ENCODE measurements around the gene PIM1.

PIM1 gene

DNA sequence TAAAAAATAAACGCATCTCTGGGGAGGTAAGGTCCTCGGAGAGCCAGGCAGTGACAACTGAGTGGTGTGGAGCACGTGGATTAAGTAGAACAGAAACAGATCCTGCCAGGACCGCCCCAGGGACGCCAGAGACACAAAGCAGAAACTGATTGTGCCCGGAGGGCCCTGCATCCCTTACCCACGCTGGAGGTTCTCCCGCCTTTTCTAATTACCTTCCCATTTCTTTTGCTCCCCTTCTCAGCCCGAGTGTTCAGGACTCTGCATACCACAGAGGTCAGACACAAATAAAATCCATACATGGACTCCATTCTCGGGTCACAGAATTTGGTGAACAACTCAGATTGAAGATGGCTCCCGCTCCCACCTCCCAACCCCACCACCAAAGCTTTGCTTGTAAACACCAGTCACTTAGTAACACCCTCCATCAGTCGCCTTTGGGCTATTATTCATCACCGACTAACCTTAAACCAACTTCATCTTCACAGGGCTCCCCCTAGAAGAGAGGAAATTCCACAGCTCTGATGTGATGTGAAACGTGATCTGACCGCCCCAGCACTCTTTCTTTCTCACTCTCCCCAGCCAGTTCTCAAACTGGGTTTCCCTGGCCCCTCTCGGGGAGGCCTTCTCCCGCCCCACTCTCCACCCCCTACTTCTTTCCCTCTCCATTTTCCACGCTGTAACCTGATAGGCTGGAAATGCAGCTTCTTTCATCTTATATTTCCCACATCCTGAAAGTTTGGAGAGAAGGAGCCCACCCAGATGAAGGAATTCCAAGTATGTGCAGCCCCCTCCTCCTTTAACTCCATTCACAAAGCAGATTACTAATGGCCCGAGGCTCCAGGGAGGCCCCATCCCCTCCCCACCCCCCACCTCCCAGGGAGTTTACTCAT is 32.5 kb upstream of the PIM1 start:
- peak; percentile 100 for DNase-seq (ENCODE audit: low read depth)

DNA sequence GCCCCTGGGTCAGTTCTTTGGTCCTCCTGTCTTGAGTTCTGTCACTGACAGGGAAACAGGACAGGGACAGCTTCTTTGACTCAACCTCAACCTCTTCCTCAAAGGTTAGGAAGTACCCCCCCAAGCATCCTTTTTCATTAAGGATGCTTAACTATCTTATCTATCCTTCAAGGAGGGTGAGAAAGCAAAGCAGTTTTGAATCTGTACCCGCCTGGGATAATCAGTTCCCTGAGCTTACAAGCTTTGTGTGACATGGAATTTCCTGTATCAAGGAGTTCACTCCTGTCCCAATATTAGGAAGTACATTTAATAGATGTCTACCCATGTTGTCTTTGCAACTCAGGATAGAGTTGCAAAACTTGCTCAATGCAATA is 31.1 kb upstream of the PIM1 start:
- peak; percentile 4 for DNase-seq (ENCODE audit: low read depth)

DNA sequence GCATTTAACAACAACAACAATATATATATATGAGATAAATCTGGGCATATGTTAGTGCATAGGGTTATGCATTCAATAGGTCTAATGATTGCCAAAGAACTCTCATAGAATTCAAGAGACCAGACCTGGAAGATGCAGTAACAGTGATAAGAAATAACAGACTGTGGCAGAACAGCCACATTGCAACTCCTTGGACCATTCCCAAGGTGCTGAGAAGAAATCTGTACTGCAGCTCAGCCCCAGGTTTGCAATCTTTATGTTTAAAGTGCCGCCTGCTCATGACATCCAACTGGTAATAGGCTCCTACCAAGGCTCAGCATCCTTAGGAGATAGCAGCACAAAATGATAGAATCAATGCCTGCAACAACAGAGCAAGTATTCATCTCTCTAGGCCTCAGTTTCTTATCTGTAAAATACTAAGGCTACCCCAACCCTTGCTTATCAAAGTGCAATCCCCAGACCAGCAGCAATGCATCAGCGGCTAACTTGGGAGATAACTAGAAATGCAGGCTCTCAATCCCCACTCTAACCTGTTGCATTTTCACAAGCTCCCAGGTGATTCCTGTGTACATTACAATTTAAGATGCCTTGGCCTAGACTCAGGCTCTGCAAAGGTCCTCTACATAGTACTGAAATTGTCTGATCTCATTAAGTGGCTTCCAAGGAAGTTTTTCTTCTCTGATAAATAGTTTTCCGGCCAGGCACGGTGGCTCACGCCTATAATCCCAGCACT is 30.6 kb upstream of the PIM1 start:
- peak; percentile 5 for DNase-seq (ENCODE audit: low read depth)

DNA sequence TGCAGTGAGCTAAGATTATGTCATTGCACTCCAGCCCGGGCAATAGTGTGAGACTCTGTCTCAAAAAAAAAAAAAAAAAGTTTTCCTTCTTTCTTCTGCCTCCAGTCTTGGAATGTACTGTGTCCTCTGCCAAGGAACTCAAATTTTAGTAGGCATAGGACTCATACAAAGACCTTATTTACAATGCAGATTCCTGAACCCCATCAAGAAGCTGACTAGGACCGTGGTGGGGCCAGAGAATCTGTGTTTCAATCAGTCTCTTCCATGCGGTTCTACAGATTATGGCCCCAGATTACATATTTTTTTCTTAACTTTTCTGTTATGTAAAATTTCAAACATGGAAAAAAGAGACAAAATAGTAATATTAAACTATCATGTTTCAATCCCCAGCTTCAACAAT is 29.8 kb upstream of the PIM1 start:
- peak; percentile 40 for DNase-seq (ENCODE audit: low read depth)

DNA sequence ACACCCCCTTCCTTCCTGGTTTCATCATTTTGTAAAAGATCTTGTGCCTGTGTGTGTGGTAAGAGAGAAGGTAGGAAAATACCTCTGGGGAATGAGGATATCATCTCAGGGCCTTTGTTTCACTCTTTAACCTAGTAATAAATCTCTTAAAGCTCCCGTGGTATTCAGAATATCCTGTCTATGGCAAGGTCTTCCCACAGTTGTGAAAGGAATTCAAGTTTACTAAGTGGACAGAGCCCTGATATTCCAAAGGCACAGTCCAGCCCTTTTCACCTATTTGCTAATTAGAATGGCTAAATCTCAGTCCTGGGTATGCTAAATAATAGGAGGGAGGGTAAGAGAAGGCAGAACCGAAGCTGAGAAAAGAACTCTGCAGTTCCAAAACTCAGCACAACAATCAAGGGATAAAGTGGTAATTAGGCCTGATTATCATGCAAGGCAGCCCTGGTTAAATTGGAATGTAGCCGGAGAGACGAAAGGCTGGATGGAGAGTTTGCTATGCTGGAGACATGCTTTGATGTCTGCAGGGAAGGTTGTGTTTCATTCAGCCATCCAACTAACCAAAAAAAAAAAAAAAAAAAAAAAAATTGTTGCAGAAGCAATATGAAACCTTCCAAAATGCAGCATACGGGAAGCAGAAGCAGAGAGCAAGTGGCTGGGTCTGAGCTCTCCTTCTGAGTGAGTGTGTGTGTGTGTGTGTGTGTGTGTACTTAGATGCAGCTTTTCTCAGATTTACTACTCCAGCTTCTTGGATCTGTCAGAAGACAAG is 28.5 kb upstream of the PIM1 start:
- peak; percentile 79 for DNase-seq (ENCODE audit: low read depth)

DNA sequence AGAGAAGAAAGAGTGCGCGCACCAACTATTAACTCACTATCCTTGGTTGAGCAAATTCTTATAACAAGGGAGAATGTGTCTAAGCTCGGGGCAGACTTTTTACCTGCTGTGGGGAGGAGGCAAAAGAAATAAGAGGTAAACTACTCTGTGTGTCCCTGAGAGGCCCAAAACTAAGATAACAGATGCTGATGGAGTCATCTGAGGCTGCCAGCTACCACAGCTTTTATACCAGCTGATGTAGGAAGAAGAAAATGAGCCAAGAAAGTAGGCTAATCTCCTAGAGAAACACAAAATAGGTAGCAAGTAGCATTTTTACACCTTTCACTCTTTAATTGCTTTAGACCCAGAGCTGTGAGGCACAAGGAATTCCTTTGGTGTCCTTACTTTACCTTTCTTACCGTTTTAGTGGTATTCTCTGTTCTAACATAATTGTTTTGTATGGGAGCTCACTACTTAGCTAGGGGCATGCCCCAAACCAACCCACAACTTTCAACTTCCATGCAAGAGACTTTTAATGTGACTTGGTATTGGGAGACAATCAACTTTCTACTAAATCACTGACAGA is 27.8 kb upstream of the PIM1 start:
- DNase-seq (ENCODE audit: low read depth) = no peak

DNA sequence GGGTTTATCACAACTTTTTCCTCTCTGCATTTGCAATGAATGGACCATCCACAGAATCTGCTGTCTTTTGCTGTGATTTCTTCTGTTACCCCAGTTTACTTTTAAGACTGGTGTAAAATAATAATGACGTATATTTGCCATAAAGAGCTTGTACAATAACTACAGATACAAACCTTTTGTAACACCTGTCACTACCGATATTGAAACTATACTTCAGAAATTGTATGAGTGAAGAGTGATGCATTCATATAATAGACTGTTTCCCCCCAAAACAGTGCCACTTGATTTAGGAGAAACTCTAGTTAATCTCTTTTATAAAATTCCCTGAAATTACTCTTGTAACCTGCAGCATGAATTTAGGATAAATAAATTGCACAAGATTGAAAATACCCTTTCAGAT is 26.4 kb upstream of the PIM1 start:
- DNase-seq (ENCODE audit: low read depth) = no peak

DNA sequence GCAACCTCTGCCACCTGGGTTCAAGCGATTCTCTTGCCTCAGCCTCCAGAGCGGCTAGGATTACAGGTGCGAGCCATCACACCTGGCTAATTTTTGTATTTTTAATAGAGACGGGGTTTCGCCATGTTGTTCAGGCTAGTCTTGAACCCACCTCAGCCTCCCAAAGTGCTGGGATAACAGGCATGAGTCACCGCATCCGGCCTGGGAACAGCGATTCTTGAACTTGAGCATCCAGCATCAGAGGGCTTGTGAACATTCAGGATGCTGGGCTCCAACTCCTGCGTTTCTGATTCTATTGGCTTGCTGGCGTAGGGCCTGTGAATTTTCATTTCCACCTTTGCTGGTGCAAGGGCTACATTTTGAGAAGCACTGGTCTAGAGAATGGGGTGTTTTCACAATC is 24.5 kb upstream of the PIM1 start:
- DNase-seq (ENCODE audit: low read depth) = no peak

DNA sequence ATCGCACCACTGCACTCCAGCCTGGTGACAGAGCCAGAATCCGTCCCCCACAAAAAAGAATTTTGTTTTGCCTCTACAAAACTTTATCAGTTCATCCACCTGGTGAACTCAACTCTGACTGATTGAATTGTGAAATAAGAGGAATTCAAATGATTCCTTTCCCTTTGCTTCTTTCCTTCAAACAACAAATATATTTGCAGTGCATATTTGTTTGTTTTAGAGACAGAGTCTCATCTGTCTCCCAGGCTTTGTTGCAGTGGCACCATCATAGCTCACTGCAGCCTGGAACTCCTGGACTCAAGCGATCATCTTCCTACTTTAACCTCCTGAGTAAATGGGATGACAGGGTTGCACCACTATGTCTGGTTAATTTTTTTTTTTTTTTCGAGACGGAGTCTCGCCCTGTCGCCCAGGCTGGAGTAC is 23.2 kb upstream of the PIM1 start:
- DNase-seq (ENCODE audit: low read depth) = no peak

DNA sequence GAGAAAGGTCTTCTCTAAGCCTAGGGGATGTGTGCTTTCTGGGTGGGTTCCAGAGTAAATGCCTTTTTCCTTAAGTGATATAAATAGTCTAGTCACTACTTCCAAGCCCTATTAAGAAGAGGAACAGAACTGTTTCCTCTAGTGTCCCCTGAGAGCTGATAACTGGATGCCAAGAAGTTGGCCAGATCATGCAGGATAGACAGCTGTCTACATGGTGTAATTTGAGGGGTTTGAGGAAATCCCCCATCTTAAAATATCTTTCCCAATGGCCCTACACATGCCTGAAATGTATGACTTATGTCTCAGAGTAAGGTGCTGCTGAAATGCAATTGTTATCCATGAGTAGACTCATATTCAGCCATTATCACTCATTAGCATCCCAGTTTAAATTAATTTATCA is 20.2 kb upstream of the PIM1 start:
- no peak for DNase-seq (ENCODE audit: low read depth)

DNA sequence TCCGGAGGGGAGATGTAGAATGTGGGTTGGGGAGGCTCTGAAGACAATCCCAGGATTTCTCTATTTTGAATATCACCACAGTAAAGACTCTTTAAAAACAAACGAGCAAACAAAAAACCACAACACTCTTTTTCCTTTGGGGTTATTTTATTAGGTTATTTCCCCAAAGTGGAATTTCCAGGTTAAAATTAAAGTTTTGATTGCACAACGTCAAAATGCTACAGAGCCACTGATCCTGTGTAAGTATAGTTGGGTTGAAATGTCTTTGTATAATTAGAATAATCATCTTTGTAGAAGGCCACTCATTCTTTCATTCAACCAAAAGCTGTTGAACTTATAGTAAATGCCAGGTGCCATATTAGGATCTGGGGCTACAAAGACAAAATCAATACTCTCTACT is 19.6 kb upstream of the PIM1 start:
- no peak for DNase-seq (ENCODE audit: low read depth)

DNA sequence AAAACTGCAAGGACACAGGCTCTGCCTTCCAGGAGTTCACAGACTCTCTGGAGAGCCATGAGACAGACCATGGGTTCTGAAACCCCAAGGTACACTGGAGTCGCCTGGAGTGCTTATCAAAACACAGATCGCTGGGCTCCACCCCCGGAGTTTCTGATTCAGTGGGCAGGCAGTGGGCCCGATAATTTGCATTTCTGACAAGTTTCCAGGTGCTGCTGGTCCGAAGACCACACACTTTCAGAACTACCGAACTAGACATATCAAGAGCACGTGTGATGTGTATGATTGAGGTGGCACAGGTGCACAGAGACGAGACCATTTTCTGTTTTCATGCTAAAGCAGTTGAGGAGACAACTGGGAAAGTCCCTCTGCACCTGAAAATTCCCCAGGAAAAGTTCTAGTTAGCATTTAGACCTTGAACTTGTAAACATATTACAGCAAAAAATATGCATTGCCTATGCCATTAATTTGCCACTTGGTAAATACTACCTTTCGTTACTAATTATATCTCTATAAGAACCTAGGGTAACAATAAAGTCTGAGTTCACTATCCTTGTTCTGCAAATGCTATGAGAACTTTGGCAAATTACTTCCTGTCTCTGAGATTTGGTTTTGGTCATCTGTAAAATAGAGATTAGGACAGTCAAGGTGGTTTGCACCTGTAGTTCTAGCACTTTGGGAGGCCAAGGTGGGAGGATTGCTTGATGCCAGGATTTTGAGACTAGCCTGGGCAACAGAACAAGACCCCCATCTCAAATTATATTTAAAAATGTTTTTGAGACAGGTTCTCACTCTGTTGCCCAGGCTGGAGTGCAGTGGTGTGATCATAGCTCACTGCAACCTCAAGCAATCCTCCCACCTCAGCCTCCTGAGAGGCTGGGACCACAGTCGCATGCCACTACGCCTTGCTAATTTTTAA is 14.3 kb upstream of the PIM1 start:
- no peak for DNase-seq (ENCODE audit: low read depth)

DNA sequence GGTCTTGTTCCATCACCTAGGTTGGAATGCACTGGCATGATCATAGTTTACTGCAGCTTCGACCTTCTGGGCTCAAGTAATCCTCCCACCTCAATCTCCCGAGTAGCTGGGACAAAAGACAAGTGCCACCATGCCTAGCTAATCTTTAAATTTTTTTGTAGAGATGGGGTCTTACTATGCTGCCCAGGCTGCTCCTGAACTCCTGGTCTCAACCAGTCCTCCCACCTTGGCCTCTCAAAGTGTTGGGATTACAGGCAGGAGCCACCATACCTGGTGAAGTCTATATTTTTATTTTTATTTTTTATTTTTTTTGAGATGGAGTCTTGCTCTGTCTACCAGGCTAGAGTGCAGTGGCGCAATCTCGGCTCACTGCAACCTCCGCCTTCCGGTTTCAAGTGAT is 11.4 kb upstream of the PIM1 start:
- no peak for DNase-seq (ENCODE audit: low read depth)

DNA sequence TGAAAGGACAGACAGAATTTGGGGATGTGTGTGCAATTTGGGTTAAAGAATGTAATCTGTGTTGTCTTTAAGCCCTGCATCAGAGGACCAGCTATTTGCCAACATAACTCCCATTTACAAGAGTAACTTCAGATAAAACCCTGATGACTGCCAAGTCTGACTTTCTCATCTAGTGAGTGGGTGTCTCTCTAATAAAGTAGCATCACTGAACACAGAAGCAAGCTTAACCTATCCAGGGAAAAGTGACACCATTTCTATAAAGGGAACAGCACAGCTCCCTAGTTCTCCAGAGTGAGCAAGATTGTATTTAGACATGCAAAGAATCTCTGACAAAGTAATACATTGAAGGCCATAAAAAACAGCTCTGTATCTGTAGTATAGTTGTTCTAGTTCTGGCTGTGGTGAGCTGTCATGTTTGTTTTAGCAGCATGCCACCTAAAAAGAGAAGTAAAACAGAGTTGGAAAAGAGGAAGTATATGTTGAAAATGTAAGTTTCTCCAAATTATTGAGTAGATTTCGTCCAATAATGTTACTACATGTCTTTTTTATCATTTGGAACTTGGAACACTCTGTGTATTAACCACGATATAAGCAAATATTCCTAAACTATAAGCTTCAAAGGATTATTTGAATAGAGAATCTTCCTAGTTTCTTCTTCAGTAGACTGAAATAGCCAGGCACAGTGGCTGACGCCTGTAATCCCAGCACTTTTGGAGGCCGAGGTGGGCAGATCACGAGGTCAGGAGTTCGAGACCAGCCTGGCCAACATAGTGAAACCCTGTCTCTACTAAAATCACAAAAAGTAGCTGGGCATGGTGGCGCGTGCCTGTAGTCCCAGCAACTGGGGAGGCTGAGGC is 8.8 kb upstream of the PIM1 start:
- peak; percentile 77 for DNase-seq (ENCODE audit: low read depth)

DNA sequence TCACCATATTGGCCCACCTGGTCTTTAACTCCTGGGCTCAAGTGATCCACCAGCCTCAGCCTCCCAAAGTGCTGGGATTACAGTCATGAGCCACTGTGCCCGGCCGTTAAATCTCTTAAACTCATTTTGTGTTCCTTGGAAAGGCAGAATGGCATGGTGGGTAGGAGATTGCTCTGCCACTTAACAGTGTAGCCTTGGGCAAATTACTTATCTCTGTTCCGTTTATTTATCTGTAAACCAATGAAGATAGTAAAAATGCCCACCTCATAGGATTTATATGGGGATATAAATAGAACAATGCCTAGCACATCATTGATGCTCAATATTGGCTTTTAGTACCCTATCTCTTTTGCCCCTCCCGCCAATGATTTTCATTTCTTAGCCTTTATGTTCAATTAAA is 7.2 kb upstream of the PIM1 start:
- DNase-seq (ENCODE audit: low read depth) = no peak

DNA sequence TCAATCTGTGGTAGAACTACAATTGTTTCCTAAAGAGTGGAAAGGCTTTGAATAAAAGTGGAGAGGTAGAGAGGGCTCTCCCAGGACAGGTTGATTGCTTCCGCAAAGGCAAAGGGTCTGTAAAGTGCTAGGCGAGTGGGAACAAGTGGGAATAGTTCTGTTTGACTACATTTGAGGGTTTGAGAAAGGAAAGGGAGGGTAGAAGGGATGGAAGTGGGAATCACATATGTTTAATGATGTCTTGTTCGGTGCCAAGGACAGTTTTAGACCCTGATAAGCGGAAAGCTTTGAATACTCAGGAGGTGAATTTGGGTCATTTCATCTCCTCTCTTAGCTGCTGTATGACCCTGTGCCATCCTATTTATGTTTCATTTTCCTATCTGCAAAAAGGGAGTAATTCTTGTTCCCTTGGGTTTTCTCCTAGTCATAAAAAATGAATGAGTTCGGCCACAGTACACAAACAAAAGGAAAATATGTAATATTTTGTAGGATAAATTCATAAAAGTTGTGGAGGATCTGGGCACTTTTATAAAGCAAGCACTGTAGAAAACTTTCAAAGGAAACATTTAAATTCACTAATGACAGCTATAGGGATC is 1.7 kb upstream of the PIM1 start:
- no peak for DNase-seq (ENCODE audit: low read depth)

DNA sequence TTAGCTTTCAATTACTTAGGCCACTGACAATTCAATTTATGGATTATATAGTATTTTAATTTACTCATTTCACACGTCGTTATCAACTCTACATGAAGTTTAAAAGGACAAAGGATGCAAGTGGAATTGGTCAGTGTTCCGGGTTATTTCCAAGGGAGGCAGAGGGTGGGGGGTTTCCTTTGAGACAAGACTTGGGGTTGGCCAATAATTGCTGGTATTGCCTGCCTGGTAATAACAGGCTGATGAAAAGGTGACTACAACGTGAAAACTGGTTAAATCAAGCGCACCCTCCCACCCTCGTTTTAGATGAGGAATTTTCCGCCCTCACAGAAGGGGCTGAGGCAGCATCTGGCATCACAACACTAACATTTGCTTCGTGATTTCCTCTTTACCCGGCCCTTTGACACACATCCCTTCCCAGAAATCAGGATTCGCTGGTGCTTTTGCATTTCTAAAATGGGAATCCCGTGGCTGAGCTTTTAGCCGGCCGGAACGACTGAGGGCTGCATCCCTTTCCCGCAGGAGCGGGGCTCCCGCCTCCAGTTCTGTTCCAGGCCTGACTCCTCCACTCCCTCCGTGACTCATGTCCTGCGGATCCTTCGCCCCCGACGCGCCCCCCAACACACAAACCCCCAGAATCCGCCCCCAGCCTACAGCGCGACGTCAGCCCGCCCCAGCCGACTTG is 999 bp upstream of the PIM1 start:
- DNase-seq (ENCODE audit: low read depth) = peak; percentile 84

DNA sequence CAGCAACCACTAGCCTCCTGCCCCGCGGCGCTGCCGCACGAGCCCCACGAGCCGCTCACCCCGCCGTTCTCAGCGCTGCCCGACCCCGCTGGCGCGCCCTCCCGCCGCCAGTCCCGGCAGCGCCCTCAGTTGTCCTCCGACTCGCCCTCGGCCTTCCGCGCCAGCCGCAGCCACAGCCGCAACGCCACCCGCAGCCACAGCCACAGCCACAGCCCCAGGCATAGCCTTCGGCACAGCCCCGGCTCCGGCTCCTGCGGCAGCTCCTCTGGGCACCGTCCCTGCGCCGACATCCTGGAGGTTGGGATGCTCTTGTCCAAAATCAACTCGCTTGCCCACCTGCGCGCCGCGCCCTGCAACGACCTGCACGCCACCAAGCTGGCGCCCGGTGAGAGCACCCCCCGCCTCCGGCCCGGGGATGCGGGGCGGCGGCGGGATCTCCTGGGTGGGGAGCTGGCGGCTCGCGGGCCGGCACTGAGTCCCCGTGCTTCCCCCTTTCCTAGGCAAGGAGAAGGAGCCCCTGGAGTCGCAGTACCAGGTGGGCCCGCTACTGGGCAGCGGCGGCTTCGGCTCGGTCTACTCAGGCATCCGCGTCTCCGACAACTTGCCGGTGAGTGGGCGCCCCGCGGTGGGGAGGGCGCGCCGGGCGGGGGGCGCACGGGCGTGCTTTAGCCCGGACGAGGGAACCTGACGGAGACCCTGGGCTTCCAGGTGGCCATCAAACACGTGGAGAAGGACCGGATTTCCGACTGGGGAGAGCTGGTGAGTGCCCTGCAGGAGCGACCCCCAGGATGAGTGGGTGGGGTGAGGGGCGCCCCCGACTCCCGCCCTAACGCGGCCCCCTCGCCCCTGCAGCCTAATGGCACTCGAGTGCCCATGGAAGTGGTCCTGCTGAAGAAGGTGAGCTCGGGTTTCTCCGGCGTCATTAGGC is 585 bp downstream of the PIM1 start:
- peak; percentile 54 for DNase-seq (ENCODE audit: low read depth)

Measured in EH (cell line).